GM18498 (cell line): ENCODE data around the gene TRANK1.

Experiments
- ATAC-seq: cut with Tn5 transposase; IDR thresholded peaks from one replicate; pipeline ENCODE4 v1.9.1; 2021; ENCODE audit warnings: mild to moderate bottlenecking, moderate library complexity; ENCODE audit not compliant: unreplicated experiment

The TRANK1 gene

GRCh38 chr3:36813305-36813704 lies 131.5 kb downstream of the TRANK1 start:
- ATAC-seq, result no peak

GRCh38 chr3:36812240-36812639 lies 132.6 kb downstream of the TRANK1 start:
- ATAC-seq, result no peak

- no peak for ATAC-seq
Observed at GRCh38 chr3:36811768-36812167, 133.1 kb downstream of the TRANK1 start.

- no peak for ATAC-seq
Observed at GRCh38 chr3:36804295-36805055, 140.4 kb downstream of the TRANK1 start.

- no peak for ATAC-seq
Observed at GRCh38 chr3:36803091-36803791, 141.6 kb downstream of the TRANK1 start.

GRCh38 chr3:36800533-36801116 lies 144.2 kb downstream of the TRANK1 start:
- ATAC-seq, result no peak

- no peak for ATAC-seq
Observed at GRCh38 chr3:36796881-36797280, 148.0 kb downstream of the TRANK1 start.

- ATAC-seq, result no peak
Observed at GRCh38 chr3:36796161-36796560, 148.7 kb downstream of the TRANK1 start.

GRCh38 chr3:36795622-36796021 lies 149.2 kb downstream of the TRANK1 start:
- no peak for ATAC-seq

GRCh38 chr3:36792342-36792741 lies 152.5 kb downstream of the TRANK1 start:
- ATAC-seq, result no peak

- ATAC-seq, result no peak
Observed at GRCh38 chr3:36790765-36791164, 154.1 kb downstream of the TRANK1 start.

GRCh38 chr3:36786921-36787890 lies 157.6 kb downstream of the TRANK1 start:
- no peak for ATAC-seq

GRCh38 chr3:36784138-36784635 lies 160.7 kb downstream of the TRANK1 start:
- ATAC-seq, result no peak

GRCh38 chr3:36777424-36778218 lies 167.2 kb downstream of the TRANK1 start:
- peak; percentile 60 for ATAC-seq
